GM12892 (cell line): ENCODE results near the gene ADRA2C.

Experiments
- POLR2A ChIP-seq: IDR thresholded peaks from 2 replicates; pipeline ENCODE4 v1.6.1; 2011; ENCODE audit warnings: low read depth, low read length, control low read depth
- TAF1 ChIP-seq: IDR thresholded peaks from 2 replicates; pipeline ENCODE4 v1.6.1; 2011; ENCODE audit warnings: low read depth, mild to moderate bottlenecking, control low read depth, low read length, borderline replicate concordance

GRCh38 chr4:3732076-3733028 lies 33.8 kb upstream of the ADRA2C start:
- TF ChIP-seq POLR2A (no peak), TAF1 (no peak)
